GM04504 (cell line): ENCODE results near the gene CAP1.
A peak's percentile ranks its signal among the peaks of the same experiment; 100 is the strongest.
"Not testable (repeated sequence)": the region's sequence is repeated elsewhere in the genome, so short reads cannot be mapped to it uniquely, and the experiment has no call there.

Experiments used
- DNase-seq: peaks from one replicate; pipeline ENCODE4 v3.0.0-alpha.2; 2012; ENCODE audit warnings: low read depth

The CAP1 gene

DNA sequence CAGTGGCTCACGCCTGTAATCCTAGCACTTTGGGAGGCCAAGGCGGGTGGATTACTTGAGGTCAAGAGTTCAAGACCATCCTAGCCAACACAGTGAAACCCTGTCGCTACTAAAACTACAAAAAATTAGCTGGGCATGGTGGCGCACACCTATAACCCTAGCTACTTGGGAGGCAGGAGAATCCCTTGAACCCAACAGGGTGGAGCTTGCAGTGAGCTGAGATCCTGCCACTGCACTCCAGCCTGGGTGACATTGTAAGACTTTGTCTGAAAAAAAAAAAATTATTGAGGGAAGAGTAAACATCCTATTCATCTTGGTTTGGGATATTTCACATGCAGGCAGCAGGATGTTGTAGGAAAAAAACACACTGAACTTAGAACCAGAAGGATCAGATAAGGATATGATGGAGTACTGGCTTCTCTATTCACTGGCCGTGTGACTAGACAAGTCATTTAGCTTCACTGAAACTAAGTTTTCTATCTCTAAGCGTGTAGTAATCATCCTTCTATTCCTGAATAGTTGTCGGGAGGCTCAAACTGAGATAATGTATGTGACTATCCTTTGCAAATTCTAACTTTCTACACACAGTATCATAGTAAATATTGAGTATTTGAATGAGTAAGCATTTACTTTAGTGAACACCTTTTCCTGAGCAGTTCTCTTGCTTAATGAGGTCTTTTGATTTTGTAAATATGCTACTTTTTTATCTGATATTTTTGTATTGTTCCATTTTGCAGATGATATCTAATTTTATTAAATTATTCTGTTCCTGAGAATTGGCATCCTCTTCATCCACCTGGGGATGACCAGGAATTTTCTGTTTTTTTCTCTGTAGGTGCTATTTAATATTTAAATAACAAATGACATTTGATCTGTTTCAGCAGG lies 18.2 kb downstream of the CAP1 start:
- no peak for DNase-seq

DNA sequence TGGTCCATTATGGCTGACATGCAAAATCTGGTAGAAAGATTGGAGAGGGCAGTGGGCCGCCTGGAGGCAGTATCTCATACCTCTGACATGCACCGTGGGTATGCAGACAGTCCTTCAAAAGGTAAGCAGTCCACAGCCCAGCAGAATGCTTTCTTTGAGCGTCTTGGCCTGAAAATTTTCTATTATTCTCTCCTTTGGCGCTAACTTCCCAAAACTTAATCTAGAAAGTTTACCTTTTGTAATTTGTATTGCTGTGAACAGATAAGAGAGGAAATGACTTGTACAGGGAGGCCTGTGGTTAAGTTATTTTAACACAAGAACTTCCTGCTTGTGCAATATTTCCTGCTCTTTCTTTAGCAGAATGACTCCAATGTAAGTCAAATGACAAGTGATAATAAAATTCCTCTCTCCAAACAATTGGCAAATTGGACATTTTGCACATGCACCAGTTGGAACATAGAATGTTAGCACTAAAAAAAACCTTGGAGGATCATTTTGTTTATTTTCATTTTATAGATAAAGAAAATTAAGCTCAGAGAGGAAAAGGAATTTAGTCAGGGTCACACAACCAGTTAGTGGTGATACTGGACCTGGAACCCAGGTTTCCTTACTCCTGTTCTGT lies 18.9 kb downstream of the CAP1 start:
- no peak for DNase-seq

DNA sequence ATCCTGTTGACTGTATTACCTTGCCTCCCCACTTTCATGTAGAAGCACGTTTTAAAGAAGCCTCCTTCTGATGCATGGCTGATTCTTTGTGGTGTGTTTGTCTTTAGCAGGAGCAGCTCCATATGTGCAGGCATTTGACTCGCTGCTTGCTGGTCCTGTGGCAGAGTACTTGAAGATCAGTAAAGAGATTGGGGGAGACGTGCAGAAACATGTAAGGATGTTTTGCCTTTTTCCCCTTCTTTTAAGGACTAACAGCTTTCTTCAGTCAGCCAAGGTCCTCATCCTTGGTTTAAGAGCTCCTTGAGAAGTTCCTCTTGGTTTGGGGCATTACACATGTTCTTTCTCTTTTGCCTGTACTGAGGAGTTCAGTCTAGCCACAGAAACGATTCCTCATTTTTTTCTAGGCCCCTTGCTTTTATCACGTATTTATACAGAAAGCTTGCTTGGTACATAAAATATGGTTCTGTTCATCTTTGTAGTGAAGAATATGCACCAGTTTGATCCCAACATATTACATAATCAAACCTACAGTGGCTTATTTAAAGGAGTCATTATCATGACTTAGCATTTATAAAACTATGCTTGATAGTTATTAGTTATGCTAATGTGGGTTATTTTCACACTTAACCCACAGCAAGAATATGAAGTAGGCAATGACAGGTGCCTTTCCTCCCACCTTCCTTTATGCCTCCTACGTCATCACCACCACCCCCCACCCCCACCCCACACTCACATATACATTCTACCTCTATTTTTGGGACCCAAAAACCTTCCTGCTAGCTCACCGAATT lies 19.6 kb downstream of the CAP1 start:
- DNase-seq, result no peak

DNA sequence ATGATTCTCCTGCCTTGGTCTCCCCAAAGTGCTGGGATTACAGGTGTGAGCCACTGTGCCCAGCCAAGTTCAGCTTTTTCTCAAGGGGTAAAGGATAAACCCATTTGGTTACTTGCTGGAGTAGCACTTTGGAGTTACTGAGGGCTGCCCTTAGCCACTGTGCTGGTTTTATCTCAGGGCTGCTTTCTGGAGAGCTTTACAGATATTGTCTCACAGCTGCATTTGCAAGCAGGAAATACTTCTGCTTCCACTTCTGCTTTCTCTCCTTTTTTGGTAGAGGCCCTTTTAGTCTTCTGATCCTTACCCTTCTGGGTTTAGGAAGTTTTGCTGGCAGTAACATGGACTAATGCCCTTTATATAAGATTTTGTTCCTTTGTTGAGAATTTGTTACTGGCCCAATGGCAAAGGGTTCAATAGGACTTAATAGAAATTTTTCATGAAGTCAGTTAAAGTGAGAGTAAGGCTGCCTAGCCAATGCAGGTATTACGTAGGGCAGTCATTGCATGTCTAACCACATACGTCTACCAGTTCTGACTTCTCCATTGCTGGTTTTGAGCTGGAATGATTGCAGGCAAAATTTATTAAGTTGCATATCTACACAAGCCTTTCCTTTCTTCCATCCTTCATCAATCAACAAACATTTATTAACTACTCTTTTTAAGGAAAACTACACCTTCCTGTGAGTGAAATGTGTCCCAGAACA lies 24.4 kb downstream of the CAP1 start:
- no peak for DNase-seq

DNA sequence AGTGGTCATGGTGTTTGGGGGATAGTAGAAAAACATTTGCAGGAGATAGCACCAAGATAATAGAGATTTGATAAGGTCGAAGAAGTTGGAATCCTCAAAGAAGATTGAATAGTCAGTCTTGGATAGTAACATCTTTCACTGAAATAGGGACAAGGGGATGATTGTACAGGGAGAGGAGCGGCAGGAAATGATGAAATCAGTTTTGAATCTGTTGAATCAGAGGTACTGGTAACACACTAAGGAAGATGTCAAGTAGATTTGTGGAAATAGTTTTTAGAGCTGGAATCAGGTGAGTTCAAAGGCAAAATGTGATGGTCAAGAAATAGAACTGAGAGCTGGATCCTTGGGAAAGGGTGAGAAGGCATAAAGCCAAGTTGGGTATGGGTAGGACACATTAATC lies 26.5 kb downstream of the CAP1 start:
- DNase-seq, result no peak

DNA sequence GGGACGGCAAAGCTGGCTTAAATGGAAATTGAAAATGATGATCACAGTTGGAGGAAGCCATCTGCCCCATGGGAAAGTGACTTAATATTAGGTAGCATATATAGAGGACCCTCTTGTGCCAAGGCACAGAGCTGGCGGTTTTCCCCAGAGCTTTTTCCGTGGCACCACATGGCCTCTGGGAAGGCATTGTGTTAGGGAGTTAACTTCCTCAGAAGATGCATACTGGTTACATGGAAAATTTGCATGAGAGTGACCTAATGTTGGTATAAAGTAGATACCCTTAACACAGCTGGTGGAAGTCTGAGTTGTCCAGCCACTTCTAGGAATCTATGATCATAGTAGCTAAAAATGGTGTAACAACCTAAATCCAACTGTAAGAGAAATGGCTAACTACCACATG lies 27.3 kb downstream of the CAP1 start:
- DNase-seq, result no peak

DNA sequence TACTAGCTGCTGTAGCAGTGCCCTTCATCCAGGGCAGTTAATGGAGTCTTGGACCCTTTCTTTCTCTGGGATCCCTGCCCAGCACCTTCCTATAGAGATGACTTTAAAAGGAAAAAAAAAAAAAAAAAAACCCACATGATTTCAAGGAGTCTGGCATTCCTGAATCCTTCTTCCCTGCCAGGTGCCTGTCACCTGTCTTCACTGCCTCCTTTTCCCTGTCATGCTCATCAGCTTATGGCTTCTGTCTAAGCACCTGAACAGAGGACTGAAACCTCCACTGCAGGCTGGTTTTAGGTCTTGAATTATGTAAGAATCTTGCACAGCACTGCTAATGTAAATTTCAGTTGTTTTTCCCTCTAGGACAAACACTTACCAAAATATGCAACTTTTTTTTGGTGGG lies 31.6 kb downstream of the CAP1 start:
- no peak for DNase-seq

DNA sequence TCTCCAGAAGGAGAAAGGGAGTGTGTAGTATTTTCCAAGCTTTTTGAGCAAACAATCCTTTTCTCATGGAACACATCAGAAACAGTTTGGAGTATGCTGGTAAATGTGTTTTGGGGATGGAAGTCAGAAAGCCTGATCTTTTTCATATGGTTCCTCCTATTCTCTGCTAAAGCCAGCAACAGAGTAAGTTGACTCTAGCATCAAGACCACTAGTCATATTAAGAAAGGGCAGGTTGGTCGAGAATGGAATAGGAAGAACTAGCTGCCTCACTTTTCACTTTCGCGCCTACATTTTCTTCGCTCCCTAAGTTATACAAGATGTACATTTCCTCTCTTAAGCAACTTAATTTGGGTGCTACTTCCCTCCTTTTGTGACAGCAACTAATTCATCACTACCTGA lies 32.5 kb downstream of the CAP1 start:
- no peak for DNase-seq

DNA sequence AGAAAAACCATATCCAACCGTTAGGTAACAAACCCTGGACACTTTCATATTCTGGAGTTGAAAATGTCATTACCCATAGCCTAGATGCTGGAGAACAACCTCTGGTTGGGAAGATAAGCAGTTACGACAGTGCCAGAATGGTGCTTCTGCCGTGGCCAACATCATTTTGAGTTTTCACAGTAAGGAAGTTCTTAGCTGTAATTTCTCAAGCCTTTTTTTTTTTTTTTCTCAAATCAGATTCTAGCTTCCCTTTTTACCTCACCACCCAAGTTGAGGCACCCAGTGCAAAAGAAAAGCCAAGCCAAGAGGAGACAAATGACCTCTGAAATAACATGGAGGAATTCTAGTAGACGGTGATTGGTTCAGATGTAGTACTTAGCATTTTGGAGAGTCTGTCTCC lies 34.7 kb downstream of the CAP1 start:
- DNase-seq, result no peak

DNA sequence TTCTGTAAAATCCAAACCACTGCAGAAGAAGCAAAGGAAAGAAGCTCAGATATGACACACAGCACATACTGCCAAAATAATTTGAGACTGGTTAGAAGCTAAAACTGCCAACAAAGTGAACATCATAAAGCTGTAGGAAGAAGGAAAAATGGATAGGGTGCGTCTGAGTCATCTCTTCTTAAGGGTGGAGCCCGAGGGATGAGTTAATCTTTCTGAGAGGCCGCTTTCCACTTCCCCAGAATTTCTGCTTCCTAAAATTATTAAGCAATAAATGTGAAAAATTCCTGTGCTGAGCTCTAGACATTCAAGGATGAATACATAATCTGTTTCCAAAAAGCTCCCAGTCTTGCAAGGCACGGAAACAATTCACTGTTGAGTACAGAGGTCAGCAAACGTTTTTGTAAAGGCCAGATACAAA lies 36.4 kb downstream of the CAP1 start:
- peak; percentile 88 for DNase-seq

DNA sequence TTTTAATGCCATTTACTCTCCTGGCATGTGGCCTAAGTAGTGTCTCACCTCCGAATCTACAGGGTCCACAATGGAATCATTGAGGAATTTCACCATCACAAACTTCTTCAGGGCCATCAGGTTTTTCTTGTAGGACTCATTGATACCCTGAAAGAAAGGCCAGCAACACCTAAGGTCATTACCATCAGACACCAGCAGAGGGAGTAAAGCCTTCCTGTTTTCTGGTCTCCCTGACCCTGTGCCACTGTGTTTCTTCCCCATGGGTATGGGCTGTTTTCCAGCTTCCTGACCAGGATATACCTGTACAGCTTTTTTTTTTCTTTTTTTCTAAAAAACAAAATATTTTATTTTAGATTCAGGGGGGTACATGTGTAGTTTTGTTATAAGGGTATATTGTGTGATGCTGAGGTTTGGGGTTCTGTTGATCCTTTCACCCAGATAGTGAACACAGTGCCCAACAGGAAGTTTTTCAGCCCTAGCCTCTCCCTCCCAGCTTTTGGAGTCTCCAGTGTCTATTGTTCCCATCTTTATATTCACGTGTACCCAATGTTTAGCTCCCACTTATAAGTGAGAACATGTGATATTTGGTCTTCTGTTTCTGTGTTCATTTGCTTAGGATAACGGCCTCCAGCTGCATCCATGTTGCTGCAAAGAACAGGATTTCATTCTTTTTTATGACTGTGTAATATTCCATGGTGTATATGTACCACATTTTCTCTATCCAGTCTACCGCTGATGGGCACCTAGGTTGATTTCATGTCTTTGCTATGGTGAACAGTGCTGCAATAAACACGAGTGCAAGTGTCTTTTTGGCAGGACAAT lies 38.2 kb downstream of the CAP1 start:
- DNase-seq, result peak; percentile 24

DNA sequence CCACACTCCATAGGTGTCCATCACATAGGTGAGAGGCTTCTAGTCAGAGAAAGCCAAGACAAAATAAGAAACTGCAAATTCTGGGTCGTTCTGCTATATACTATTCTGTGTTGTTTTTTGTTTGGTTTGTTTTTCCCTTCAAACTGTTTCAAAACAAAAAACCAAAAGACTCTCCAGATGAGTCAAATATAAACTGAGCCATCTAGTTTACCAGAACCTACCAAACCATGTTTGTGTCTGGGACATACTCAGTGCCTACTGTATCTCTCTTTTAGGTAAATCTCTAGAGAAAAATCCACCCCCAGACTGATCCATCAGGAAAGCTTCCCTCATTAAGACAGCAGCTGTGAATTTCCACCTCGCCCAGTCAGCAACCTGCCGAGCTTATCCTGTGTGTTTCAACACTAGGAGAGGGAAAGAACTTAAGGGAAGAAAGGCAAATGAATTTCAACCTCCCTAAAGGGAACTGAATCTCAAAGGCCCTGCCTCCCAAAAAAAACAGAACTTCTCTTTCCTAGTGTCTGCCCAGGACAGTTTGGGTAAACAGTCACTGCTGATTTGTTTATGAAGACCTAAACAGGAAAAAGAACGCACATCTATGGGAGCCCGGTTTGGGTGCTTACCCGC lies 39.4 kb downstream of the CAP1 start:
- DNase-seq, result no peak

DNA sequence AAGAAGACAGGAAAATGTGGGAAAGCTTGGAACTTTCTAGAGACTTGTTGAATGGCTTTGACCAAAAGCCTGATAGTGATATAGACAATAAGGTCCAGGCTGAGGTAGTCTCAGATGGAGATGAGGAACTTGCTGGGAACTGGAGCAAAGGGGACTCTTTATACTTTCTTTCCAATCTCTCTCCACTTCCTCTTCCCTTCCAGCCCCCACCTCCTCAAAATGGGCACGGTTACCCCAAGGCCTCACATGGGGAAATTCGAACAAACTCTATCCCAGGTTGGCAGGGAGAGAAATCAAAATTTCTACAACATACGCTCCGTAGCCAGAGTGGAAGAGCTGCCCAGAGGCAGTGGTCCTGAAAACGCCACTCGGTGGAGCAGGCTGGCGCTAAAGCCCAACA lies 41.3 kb downstream of the CAP1 start:
- no peak for DNase-seq

DNA sequence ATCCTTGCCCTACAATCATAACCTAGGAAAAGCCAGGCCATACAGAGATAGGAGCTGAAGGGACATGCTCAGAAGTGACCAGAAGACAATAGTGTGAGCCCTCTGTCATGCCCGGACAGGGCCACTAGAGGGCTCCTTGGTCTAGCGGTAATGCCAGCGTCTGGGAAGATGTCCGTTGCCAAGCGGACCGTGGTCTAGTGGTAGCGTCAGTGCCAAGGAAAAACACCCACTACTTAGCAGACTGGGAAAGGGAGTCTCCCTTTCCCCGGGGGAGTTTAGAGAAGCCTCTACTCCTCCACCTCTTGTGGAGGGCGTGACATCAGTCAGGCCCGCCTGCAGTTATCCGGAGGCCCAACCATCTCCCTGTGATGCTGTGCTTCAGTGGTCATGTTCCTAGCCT lies 44.2 kb downstream of the CAP1 start:
- not testable (repeated sequence) for DNase-seq

DNA sequence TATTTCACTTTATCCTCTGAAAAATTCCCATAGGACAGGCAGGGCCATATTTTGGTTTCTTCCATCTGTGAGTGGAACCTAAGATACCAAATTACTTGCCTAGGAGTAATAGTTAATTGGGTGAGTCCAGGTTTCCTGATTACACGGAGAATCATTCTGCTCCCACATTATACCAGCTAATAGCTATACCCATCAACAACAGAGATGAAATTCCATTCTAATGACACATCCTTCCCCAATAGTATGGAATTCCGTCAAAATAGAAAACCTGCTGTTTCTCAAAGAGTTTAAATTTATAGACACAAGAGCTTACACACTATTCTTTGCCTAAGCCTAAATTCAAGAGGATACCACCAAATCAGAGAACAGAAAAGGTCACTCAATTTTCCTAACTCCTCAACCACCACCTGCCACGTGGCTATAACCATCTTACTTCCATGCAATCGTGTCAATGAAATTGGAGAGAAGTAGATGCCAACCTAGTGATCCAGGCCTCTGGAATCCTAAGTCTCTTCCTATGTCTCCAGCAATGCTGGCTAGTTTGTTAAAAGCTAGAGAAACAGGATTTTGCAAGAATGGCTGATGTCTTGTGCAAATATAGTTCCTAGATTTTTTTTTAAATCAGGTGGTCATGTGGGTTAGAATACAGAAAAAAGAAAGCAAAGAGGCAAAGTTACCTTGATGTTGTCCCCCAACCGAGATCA lies 50.3 kb downstream of the CAP1 start:
- no peak for DNase-seq

DNA sequence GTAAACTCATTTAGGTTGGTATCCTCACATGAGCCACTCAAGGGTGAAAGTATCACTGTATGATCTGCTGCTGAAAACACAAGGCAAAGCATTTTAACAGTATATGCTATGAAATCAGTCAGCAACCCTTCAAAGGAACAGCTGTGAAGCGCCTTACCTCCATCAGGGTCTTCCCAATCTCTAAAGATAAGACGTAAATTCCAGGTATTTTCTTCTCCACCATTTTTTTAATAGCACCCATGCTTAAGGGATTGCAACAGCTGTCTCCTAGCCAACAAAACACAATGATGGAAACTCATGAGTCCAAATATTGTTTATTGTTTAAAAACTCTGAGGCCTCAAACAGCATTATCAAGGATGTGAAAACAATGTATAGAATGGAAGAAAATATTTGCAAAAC lies 51.7 kb downstream of the CAP1 start:
- no peak for DNase-seq

DNA sequence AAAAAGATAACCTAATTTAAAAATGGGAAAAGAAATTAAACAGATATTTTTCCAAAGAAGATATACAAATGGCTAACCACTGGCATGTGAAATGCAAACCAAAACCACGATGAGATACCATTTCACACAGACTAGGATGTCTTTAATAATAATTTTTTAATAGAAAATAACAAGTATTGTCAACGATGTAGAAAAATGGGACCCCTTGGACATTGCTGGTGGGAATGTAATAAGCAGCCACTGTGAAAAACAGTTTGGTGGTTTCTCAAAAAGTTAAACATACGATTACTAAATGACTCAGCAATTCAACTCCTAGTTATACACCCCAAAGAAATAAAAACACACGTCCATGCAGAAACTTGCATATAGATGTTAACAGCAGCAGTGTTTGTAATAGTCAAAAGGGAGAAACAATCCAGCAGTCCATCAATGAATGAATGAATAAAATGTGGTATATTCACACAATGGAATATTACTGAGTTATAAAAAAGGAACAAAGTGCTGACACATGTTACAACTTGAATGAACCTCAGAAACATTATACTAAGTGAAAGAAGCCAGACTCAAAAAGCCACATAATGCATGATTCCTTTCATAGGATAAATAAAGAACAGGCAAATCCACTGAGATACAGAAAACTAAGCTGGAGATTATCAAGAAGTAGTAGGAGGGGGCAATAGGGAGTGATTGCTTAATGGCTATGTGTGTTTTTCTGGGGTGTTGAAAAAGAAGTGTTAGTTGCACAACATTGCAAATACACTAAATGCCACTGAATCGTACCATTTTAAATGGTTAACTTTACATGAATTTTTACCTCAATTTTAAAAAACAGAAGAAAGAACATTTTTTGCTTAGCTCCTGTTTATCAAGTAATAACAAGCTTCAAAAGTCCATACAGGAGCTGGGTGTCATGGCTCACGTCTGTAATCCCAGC lies 52.4 kb downstream of the CAP1 start:
- DNase-seq, result no peak

DNA sequence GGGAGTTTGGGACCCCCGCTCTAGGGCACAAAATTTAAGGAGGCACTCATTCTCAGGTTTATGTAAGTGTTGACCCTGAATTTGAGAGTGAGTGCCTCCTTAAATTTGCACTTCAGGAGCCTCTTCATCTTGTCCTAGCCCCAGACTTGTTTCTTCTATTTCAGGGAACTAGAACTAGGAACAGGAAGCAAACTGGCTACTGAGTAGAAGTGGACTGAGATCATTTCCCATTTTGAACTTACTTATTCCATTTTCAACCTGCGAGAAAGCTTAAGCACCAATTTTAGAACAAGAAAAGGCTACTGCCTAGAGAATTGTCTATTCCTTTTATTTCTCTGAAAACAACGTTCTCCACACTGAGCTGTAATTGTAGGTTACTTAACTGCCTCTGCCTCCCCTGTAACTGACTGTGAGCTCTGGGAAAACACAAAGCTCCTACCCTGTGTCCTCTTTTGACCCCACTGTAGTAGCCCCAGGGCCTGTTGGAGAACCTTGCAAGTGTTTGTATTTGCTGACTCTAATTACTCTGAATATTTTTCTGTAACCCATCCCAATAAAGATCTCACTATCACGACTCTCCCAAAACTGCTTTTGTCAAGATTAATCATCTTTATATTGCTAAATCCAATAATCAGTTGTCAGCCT lies 54.1 kb downstream of the CAP1 start:
- no peak for DNase-seq

DNA sequence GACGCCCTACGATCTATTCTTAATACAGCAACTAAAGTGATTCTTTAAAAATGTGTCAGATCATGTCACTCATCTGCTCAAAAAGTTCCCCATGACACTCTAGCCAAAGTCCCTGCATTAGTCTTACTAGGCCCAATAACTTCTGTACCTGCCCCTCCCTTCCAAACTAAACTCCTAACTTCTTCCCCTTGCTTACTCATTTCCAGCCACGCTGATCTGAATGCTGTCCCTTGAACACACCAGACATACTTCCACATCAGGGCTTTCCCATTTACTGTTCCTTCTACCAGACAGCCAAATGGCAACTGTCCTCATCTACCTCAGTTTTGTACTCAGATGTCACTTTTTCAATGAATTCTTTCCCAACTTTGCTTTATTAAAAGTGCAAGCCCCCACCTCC lies 55.3 kb downstream of the CAP1 start:
- no peak for DNase-seq
